Esophagus squamous epithelium (tissue), 5 donors: Measurements from ENCODE around the gene CHRNG. TPM values are rescaled to one million over a fixed set of nuclear protein-coding genes. Genes with fewer than 3 reads are reported as not detected.

Experiments used
- DNase-seq: peaks from one replicate; lab custom pipeline; 2025; lab: John Stamatoyannopoulos, UW
- H3K27ac ChIP-seq, 4 donors: fragments of 200-600 bp; sonication (generic); one replicate each; pipeline ENCODE4 v1.5.1; 2016 to 2019; ENCODE audit warnings: mild to moderate bottlenecking in 1 of 4
- H3K27me3 ChIP-seq, 4 donors: fragments of 200-600 bp; sonication (generic); 1 replicate in 3 of 4; 2 replicates in 1 of 4; pipeline versions ENCODE4 v1.5.1 to v1.6.0; 2017 to 2021; ENCODE audit warnings: antibody characterized with exemption in 1 of 4
- H3K36me3 ChIP-seq, 3 donors: fragments of 200-600 bp; sonication (generic); one replicate each; pipeline ENCODE4 v1.5.1; 2016 to 2019
- H3K4me1 ChIP-seq, 3 donors: fragments of 200-600 bp; sonication (generic); one replicate each; pipeline ENCODE4 v1.5.1; 2017 to 2019
- H3K4me3 ChIP-seq, 4 donors: fragments of 200-600 bp; sonication (generic); 1 replicate in 3 of 4; 2 replicates in 1 of 4; pipeline ENCODE4 v1.5.1; 2016 to 2019; ENCODE audit warnings: mild to moderate bottlenecking in 2 of 4, moderate library complexity in 1 of 4
- H3K9me3 ChIP-seq, 3 donors: fragments of 200-600 bp; sonication (generic); one replicate each; pipeline ENCODE4 v1.5.1; 2016 to 2019
- POLR2A ChIP-seq, 4 donors: fragments of 450-650 bp; IDR thresholded peaks; one replicate each; pipeline ENCODE4 v1.6.1; 2017; ENCODE audit warnings: antibody characterized with exemption in 4 of 4, mild to moderate bottlenecking in 4 of 4, moderate library complexity in 3 of 4
- WGBS, 2 donors: methylation state at CpG; one replicate each; pipeline ENCODE4 v1.1.5; 2018; 5-methylcytosine and 5-hydroxymethylcytosine counted together
- intact Hi-C: fragments of 100-400 bp; cut with DNase I; formaldehyde crosslinking; loops from one replicate; pipeline ENCODE4 v1.15.0; 2022
- total RNA-seq, 4 donors: library from RNA; depleted of rRNA; stranded (reverse); fragments of >200 nt; gene quantifications; one replicate each; pipeline ENCODE4 v1.1.0, GENCODE V29; 2016
- TF ChIP-seq, protein P1 (sequence below), 6 experiments: fragments of 450-650 bp in 4 of 6; fragments of 200-600 bp in 2 of 6; sonication (generic) in 2 of 6; IDR thresholded peaks; one replicate each; pipeline ENCODE4 v1.5.1; 2016 to 2019; ENCODE audit warnings: antibody characterized with exemption in 6 of 6, mild to moderate bottlenecking in 4 of 6, moderate library complexity in 4 of 6
- donor health status: DM: yes; HTN: yes; CAD: no.

CHRNG gene
- total RNA-seq, 4 donors from 2014 or later = not detected

DNA sequence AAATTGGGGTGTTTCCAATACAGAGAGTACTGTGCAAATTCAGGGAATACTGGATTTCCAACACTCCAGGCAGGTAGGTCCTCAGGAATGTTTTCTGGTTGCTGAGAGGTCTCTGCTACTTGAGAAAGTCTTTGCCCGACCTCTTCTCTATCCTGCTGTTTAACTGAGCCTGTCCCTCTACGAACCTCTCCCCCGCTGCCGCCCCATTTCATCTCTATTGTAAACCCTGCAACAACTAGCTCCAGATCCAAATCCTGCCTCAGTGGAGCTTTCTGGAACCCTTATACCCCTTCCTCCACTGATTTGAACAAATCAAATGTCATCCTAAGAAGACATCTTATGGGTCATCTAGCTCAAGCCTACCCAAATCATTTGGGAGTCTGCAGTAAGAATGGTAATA is 12.3 kb downstream of the CHRNG start:
- DNase-seq = no peak
- H3K27me3 ChIP-seq = no peaks in the 10 kb centered on the region
- H3K4me1 ChIP-seq = peaks cover 8 to 43% (median 20%) of the 10 kb centered on the region in 3 donors
- H3K27ac ChIP-seq = peak overlapping the region in 3 of 4 donors; percentile 98 to 99 (median 99)
- H3K9me3 ChIP-seq = no peaks in the 10 kb centered on the region
- 92% methylated on average over 4 of the region's 4 CpGs for WGBS, 2 donors
- intact Hi-C loops = no loop called here
- peaks cover 0 to 38% (median 2%) of the 10 kb centered on the region in 3 donors for H3K36me3 ChIP-seq
- no peak for TF ChIP-seq POLR2A (IDR thresholded peaks at IDR 0.05)
- TF ChIP-seq, protein P1, sequence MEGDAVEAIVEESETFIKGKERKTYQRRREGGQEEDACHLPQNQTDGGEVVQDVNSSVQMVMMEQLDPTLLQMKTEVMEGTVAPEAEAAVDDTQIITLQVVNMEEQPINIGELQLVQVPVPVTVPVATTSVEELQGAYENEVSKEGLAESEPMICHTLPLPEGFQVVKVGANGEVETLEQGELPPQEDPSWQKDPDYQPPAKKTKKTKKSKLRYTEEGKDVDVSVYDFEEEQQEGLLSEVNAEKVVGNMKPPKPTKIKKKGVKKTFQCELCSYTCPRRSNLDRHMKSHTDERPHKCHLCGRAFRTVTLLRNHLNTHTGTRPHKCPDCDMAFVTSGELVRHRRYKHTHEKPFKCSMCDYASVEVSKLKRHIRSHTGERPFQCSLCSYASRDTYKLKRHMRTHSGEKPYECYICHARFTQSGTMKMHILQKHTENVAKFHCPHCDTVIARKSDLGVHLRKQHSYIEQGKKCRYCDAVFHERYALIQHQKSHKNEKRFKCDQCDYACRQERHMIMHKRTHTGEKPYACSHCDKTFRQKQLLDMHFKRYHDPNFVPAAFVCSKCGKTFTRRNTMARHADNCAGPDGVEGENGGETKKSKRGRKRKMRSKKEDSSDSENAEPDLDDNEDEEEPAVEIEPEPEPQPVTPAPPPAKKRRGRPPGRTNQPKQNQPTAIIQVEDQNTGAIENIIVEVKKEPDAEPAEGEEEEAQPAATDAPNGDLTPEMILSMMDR (IDR thresholded peaks at IDR 0.05) = no peak
- H3K4me3 ChIP-seq = peak overlapping the region in 3 of 4 donors; percentile 83 to 97 (median 87)

GRCh38 chr2:232556426-232556825 is 16.9 kb downstream of the CHRNG start:
- H3K27me3 ChIP-seq = no peaks in the 10 kb centered on the region
- H3K4me1 ChIP-seq = peaks cover 6 to 27% (median 13%) of the 10 kb centered on the region in 3 donors
- no peak for DNase-seq
- H3K9me3 ChIP-seq = no peaks in the 10 kb centered on the region
- H3K27ac ChIP-seq = no peak overlapping the region
- intact Hi-C loops = no loop called here
- H3K4me3 ChIP-seq = no peak overlapping the region
- 75 to 92% methylated on average over 3 of the region's 3 CpGs for WGBS, 2 donors
- peaks cover 0 to 75% (median 21%) of the 10 kb centered on the region in 3 donors for H3K36me3 ChIP-seq
- TF ChIP-seq, protein P1 (IDR thresholded peaks at IDR 0.05) = no peak
- TF ChIP-seq POLR2A (IDR thresholded peaks at IDR 0.05) = no peak

GRCh38 chr2:232562515-232563151 is 23.1 kb downstream of the CHRNG start:
- no peak for DNase-seq
- H3K4me3 ChIP-seq = no peak overlapping the region
- peaks cover 11 to 98% (median 39%) of the 10 kb centered on the region in 3 donors for H3K36me3 ChIP-seq
- TF ChIP-seq, protein P1 (IDR thresholded peaks at IDR 0.05) = no peak
- TF ChIP-seq POLR2A (IDR thresholded peaks at IDR 0.05) = no peak
- no peaks in the 10 kb centered on the region for H3K27me3 ChIP-seq
- WGBS, 2 donors = 77 to 90% methylated on average over 8 of the region's 8 CpGs
- peaks cover 0 to 8% (median 0%) of the 10 kb centered on the region in 3 donors for H3K4me1 ChIP-seq
- intact Hi-C loops = no loop called here
- no peak overlapping the region for H3K27ac ChIP-seq
- H3K9me3 ChIP-seq = no peaks in the 10 kb centered on the region

- peaks cover 15 to 98% (median 38%) of the 10 kb centered on the region in 3 donors for H3K36me3 ChIP-seq
These were observed 24.1 kb downstream of the CHRNG start for GRCh38 chr2:232563580-232563979.

DNA sequence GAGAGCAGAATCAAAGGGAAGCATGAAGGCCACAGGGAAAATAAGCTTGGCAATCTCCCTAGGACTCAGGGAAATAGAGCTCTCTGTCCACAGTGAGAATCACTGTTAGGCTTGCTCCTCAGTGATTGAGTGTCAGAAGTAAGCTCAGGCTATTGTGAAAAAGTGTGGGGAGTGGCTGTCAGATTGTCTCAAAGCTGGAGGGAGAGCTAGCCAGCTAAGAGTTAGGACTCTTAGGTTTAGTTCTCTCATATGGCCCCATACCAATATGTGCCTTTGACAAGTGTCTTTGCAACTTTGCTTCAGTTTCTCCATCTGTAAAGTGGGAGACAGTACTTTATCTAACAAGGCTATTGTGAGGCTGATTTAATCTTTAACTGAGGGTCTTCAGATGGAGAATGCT is 28.2 kb downstream of the CHRNG start:
- H3K4me3 ChIP-seq = no peak overlapping the region
- peak overlapping the region in 3 of 4 donors; percentile 4 to 42 (median 19) for H3K27ac ChIP-seq
- intact Hi-C loops = no loop called here
- H3K4me1 ChIP-seq = peaks cover 0 to 18% (median 3%) of the 10 kb centered on the region in 3 donors
- DNase-seq = no peak
- H3K36me3 ChIP-seq = peaks cover 22 to 100% (median 32%) of the 10 kb centered on the region in 3 donors
- no peaks in the 10 kb centered on the region for H3K9me3 ChIP-seq
- no peaks in the 10 kb centered on the region for H3K27me3 ChIP-seq
- TF ChIP-seq, protein P1 (IDR thresholded peaks at IDR 0.05) = no peak
- TF ChIP-seq POLR2A (IDR thresholded peaks at IDR 0.05) = no peak

More at GRCh38 chr2:232563580-232563979, 24.1 kb downstream of the CHRNG start:
- WGBS, 2 donors = 33 to 69% methylated on average over 3 of the region's 3 CpGs
- H3K4me3 ChIP-seq = no peak overlapping the region
- no peak for DNase-seq
- no peak overlapping the region for H3K27ac ChIP-seq
- intact Hi-C loops = no loop called here
- no peaks in the 10 kb centered on the region for H3K27me3 ChIP-seq
- no peaks in the 10 kb centered on the region for H3K9me3 ChIP-seq
- TF ChIP-seq, protein P1 (IDR thresholded peaks at IDR 0.05) = no peak
- no peak for TF ChIP-seq POLR2A (IDR thresholded peaks at IDR 0.05)
- H3K4me1 ChIP-seq = peaks cover 0 to 17% (median 3%) of the 10 kb centered on the region in 3 donors
